Measurements from ENCODE around the gene CCDC33. TPM values are rescaled to one million over a fixed set of nuclear protein-coding genes. Genes with fewer than 3 reads are reported as not detected.

Gene CCDC33
- total RNA-seq, 1 experiment from 2014 or later: 2.7 TPM

- CTCF ChIA-PET: interaction anchor here (0.6 to 1.1 kb wide), 6 partner anchors 11 to 1146 kb away, joined by 3 to 6 read pairs (median 4); partner anchors contain the start of gene UBL7
- Mint-ChIP-seq H3K27me3 (ENCODE audit: unreplicated experiment) (peaks cover 5% of the 10 kb centered on the region), H3K27ac (ENCODE audit: unreplicated experiment) (peak overlapping the region; percentile 2), H3K36me3 (ENCODE audit: insufficient read depth, unreplicated experiment) (peaks cover 29% of the 10 kb centered on the region), H3K4me3 (ENCODE audit: low read depth, unreplicated experiment) (no peak overlapping the region), H3K9me3 (ENCODE audit: low read depth, unreplicated experiment) (no peaks in the 10 kb centered on the region), H3K4me1 (ENCODE audit: low read depth, unreplicated experiment) (peaks cover 49% of the 10 kb centered on the region)
- no peak for DNase-seq
- no TSS peak for BruUV-seq (replicated peaks)
- intact Hi-C loops (cut with micrococcal nuclease; ENCODE audit: unreplicated experiment): loop anchor here (10.0 kb wide), 1 partner anchor 167 kb away; the partner anchor contains the start of gene ARID3B
- TF ChIP-seq, protein P1, sequence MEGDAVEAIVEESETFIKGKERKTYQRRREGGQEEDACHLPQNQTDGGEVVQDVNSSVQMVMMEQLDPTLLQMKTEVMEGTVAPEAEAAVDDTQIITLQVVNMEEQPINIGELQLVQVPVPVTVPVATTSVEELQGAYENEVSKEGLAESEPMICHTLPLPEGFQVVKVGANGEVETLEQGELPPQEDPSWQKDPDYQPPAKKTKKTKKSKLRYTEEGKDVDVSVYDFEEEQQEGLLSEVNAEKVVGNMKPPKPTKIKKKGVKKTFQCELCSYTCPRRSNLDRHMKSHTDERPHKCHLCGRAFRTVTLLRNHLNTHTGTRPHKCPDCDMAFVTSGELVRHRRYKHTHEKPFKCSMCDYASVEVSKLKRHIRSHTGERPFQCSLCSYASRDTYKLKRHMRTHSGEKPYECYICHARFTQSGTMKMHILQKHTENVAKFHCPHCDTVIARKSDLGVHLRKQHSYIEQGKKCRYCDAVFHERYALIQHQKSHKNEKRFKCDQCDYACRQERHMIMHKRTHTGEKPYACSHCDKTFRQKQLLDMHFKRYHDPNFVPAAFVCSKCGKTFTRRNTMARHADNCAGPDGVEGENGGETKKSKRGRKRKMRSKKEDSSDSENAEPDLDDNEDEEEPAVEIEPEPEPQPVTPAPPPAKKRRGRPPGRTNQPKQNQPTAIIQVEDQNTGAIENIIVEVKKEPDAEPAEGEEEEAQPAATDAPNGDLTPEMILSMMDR (IDR thresholded peaks at IDR 0.05; ENCODE audit: unreplicated experiment): no peak
These were observed 142.0 kb downstream of the CCDC33 start for GRCh38 chr15:74377831-74378766.

GRCh38 chr15:74378848-74379247 lies 142.7 kb downstream of the CCDC33 start:
- TF ChIP-seq, protein P1 (IDR thresholded peaks at IDR 0.05; ENCODE audit: unreplicated experiment): no peak
- DNase-seq: peak; percentile 75
- BruUV-seq (replicated peaks): no TSS peak
- H3K4me1 Mint-ChIP-seq (ENCODE audit: low read depth, unreplicated experiment): peaks cover 56% of the 10 kb centered on the region
- peaks cover 30% of the 10 kb centered on the region for H3K36me3 Mint-ChIP-seq (ENCODE audit: insufficient read depth, unreplicated experiment)
- H3K9me3 Mint-ChIP-seq (ENCODE audit: low read depth, unreplicated experiment): no peaks in the 10 kb centered on the region
- CTCF ChIA-PET: interaction anchor here (0.6 to 1.1 kb wide), 5 partner anchors 28 to 253 kb away, joined by 3 to 5 read pairs (median 3); partner anchors contain the start of gene UBL7
- intact Hi-C loops (cut with micrococcal nuclease; ENCODE audit: unreplicated experiment): loop anchor here (10.0 kb wide), 1 partner anchor 166 kb away; the partner anchor contains the start of gene ARID3B
- H3K4me3 Mint-ChIP-seq (ENCODE audit: low read depth, unreplicated experiment): no peak overlapping the region
- H3K27me3 Mint-ChIP-seq (ENCODE audit: unreplicated experiment): no peaks in the 10 kb centered on the region
- peak overlapping the region; percentile 2 for H3K27ac Mint-ChIP-seq (ENCODE audit: unreplicated experiment)

- CTCF ChIA-PET: no interaction called here
- intact Hi-C loops (cut with micrococcal nuclease; ENCODE audit: unreplicated experiment): no loop called here
- H3K4me1 Mint-ChIP-seq (ENCODE audit: low read depth, unreplicated experiment): peaks cover 73% of the 10 kb centered on the region
These were observed 144.4 kb downstream of the CCDC33 start for GRCh38 chr15:74380361-74381189.

DNA sequence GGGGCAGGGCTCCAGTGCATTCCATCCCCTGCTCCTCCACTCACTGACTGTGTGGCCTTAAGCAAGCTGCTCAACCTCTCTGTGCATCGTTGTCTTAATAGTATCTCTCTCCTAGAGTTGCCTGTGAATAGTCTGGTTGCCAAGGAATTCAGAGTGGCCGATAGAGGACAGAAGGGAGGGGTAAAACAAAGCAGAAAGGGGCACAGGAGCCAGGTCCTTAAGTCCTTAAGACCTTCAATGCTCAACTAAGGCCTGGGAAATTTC lies 145.0 kb downstream of the CCDC33 start:
- no peaks in the 10 kb centered on the region for H3K9me3 Mint-ChIP-seq (ENCODE audit: low read depth, unreplicated experiment)
- no peak overlapping the region for H3K27ac Mint-ChIP-seq (ENCODE audit: unreplicated experiment)
- intact Hi-C loops (cut with micrococcal nuclease; ENCODE audit: unreplicated experiment): no loop called here
- H3K4me3 Mint-ChIP-seq (ENCODE audit: low read depth, unreplicated experiment): no peak overlapping the region
- peaks cover 25% of the 10 kb centered on the region for H3K36me3 Mint-ChIP-seq (ENCODE audit: insufficient read depth, unreplicated experiment)
- BruUV-seq (replicated peaks): no TSS peak
- TF ChIP-seq, protein P1 (IDR thresholded peaks at IDR 0.05; ENCODE audit: unreplicated experiment): no peak
- peaks cover 79% of the 10 kb centered on the region for H3K4me1 Mint-ChIP-seq (ENCODE audit: low read depth, unreplicated experiment)
- no peak for DNase-seq
- H3K27me3 Mint-ChIP-seq (ENCODE audit: unreplicated experiment): no peaks in the 10 kb centered on the region
- CTCF ChIA-PET: interaction anchor here (1.9 kb wide), 1 partner anchor 59 kb away, joined by 23 read pairs; no protein-coding TSS in a partner anchor

More at GRCh38 chr15:74380361-74381189, 144.4 kb downstream of the CCDC33 start:
- Mint-ChIP-seq H3K27me3 (ENCODE audit: unreplicated experiment) (no peaks in the 10 kb centered on the region), H3K36me3 (ENCODE audit: insufficient read depth, unreplicated experiment) (peaks cover 25% of the 10 kb centered on the region), H3K9me3 (ENCODE audit: low read depth, unreplicated experiment) (no peaks in the 10 kb centered on the region), H3K27ac (ENCODE audit: unreplicated experiment) (peak overlapping the region; percentile 43), H3K4me3 (ENCODE audit: low read depth, unreplicated experiment) (no peak overlapping the region)
- DNase-seq: no peak
- TF ChIP-seq, protein P1 (IDR thresholded peaks at IDR 0.05; ENCODE audit: unreplicated experiment): no peak
- no TSS peak for BruUV-seq (replicated peaks)

All from Calu3 (cell line).